ENCODE measurements around the gene ANKRD22.

ANKRD22 gene

DNA sequence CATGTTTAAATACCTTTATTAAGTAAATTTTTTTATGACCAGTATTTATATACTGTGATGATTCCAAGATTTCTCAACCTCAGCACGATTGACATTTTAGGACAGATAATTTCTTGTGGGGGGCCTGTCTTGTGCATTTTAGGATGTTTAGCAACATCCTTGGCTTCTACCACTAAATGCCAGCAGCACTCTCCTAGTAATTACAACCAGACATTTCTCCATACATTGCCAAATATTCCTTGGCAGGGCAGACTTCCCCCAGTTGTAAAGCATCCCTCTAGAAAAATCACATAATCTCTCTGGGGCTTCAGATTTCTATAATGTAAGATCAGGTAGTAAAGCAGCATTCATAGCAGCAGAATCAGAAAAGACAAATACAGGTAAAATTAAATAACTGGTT, 56.9 kb downstream of the ANKRD22 start:
- no peak for DNase-seq

DNA sequence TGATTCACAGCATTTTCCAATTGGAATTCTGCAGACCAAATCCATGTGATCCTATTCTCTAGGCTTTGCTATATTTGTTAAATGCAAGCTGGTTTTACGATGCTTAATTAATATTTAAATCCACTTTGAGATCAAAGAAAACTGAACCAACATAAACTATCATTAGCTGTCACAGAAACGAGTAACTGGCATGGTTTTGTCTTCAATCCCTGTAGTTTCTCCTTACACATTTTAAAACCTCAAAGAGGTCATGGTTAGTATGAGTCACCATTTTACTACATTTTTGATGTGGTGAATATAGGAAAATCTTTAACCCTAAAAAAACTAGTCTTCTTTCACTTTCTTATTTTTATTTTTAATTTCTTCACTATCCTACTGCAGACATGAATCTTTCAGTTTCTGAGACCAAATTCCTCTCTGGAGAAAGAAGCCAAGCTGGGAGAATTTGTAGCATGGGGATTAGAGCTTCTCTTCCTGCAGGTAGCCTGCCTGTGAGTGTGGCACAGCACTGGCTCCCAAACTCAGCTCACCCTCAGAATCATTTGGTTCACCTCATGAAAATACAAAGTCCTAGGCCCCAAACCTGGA, 57.8 kb downstream of the ANKRD22 start:
- DNase-seq = no peak

DNA sequence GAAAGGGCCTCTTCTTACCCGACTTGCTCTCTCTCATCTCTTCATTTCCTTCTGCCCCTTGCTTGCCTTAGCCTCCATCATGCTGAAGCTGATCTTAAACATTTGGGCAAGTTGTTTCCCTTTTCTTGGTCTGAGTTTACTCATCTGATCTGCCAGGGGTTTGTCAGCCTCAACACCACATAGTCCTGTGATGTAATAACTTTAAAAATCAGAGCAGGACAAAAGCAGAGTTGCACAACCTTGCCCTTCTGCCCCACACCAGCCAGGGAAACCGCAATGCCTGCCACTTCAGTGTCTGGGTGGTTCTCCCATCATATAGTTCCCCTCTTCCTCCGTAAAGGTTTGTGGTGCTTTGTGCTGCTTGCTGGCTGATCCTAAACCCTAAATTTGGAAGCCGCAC, 59.0 kb downstream of the ANKRD22 start:
- DNase-seq = no peak

DNA sequence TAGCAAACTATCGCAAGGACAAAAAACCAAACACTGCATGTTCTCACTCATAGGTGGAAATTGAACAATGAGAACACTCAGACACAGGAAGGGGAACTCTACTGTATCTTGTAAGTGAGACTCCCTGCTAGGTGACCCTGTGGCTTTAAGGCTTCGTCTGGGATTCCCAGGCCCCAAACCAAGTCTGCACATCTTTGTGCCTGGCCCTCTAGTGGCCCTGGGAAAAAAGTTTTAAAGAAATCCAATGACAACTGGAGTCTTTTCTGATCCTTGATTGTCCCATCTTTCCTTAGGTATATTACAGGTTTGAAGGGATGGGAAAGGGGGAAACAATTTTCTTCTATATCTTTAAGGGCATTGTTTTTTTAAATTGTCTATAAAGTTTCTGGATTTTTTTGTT, 59.7 kb downstream of the ANKRD22 start:
- no peak for DNase-seq

GRCh38 chr10:88788924-88789323, 62.7 kb downstream of the ANKRD22 start:
- DNase-seq = no peak

GRCh38 chr10:88787463-88787862, 64.2 kb downstream of the ANKRD22 start:
- DNase-seq = no peak

DNA sequence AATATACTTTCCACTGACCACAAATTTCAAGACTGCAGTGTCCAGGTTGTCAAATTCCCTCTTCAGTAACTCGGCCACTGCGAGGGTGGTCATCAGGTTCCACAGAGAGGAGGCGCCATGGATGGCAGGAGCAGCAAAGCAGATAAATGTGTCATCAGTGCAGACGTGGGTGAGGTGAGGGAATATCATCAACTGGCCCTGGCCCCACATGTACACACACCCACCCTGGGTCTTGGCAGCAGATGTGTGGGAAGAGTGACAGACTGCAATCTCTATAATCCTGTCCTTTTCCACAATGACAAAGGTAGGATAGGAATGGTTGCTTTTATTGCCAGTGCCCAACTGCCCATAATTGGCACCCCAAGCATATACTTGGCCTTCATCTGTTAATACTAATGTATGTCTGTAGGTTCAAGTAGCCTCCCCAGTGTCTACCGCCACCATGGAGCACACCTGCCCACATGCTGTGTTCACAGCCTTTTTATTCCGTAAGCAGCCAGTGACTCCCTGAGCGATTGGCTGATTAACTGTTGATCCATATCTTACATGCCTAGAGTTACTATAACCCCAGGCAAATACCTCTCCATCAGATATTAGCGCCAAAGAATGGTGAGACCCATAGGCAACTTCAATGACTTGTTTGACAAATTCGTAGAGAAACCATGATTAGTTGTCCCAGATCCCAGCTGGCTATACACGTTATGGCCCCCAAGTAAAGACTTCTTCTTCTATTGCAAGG, 65.4 kb downstream of the ANKRD22 start:
- no peak for DNase-seq

GRCh38 chr10:88783724-88784123, 67.9 kb downstream of the ANKRD22 start:
- no peak for DNase-seq

GRCh38 chr10:88782222-88782621, 69.4 kb downstream of the ANKRD22 start:
- DNase-seq = no peak

GRCh38 chr10:88781206-88781605, 70.4 kb downstream of the ANKRD22 start:
- DNase-seq = no peak
